Left renal cortex interstitium (tissue), 4 donors: ENCODE measurements around the gene SORL1. TPM values are rescaled to one million over a fixed set of nuclear protein-coding genes. Genes with fewer than 3 reads are reported as not detected.

Experiments used
- DNase-seq, 4 donors: peaks; one replicate each; pipeline ENCODE4 v3.0.0-alpha.2; 2013; ENCODE audit warnings: low read depth in 4 of 4, low spot score in 2 of 4, missing footprints in 1 of 4
- polyA plus RNA-seq, 4 donors: library from polyadenylated mRNA; unstranded; fragments of 120-200 nt; gene quantifications; one replicate each; pipeline ENCODE4 v1.2.1, GENCODE V29; 2013; ENCODE audit not compliant: insufficient read length in 4 of 4

Gene SORL1
- polyA plus RNA-seq, 4 donors = 28.7 to 57.9 (median 35.7) TPM

- DNase-seq = no peak
Observed at GRCh38 chr11:121449626-121450025, 2.5 kb upstream of the SORL1 start.

- DNase-seq = no peak
Observed at GRCh38 chr11:121450401-121450800, 1.7 kb upstream of the SORL1 start.

DNA sequence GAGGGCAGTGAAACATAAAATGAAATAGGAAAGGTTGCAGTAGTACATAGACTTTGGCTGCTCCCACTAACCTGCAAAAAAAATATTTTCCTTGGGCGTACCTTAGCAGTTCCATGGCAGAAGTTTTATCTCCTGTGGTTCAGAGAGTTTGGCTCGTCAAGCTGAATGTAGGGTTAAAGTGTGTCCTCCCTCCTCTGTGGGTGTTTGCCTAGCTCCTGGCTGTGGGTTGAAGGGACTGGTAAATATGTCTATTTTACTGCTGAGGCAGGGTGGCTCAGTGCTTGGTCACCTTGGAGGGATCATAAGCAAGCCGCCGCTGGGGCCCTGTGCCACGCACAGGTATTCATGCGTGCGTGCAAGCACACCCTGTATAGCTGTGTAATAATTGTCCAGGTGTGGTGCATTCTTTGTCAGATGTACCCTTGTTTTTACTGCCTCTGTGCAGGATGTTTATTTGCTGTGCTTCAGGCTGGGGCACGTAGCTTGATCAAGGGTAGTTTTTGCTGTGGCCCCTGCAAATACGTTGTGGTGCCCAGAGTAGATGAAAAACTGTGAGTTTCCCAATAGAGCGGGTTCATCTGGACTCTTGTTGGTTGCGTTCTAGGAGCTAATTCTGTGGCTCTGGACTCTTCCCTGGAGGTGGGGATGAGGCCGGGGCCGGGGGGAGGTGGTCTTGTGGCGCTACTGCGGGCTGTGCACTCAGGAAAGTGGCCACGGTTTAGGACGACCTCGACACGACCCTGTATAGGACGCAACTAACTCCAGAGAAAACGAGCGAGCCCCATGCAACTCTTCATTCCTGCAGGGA is 732 bp upstream of the SORL1 start:
- DNase-seq = no peak

GRCh38 chr11:121452609-121453150 is 566 bp downstream of the SORL1 start, which contains the start of gene SORL1-AS1:
Gene SORL1-AS1, minus strand, starts transcription at chr11:121452967.
- DNase-seq = peak in 1 of 4 donors; percentile 21

DNA sequence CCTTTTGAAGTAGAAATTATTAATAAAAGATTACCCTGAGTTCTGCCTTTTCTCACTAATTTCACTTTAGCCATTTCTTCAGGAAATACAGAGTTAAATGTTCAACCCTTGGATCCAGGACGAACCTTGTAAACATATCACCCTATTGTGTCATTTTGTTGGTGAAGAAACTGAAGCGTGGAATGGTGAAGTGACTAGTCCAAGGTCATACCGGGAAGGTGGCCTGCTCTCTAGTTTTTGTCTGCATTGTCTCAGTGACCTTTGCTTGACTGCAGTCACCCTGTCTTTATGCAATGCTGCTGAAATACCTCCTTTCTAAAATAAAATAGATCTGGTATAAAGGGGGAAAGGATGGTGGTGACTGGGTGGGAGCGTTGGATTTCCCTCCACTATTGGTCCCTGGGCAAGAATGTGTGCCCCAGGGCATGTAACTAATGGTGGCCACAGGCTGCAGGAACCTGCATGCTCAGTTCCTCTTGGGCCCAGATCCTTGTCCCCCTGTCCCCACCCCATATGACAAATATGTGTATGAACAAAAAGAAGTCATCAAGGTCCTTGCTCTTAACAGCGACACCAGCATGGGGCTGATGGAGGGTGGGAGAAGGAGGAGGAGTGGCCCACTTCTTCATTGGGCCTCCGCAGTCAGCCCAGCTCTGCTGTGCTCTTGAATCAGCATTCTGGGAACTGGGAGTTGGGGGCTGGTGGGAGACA is 1.6 kb downstream of the SORL1 start:
- DNase-seq = no peak

GRCh38 chr11:121455115-121455514 is 3.0 kb downstream of the SORL1 start:
- DNase-seq = no peak

DNA sequence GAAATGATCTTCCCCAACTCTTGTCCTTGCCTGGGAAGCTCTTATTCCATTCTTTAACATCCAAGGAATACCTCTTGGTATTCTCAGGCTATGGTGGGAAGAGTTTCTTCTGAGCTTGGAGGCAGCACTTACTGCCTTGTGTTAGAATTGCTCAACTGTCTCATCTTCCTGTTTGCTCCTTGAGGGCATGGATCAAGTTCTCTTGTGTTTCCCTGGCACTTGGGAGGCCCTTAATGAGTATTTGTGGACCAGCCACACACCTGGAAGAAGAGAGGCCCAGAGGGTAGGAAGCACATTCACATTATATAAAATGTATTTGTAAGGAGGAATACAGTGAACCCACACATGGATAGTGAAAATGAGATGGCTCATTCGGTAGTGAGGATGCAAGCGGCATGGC is 4.0 kb downstream of the SORL1 start:
- DNase-seq = no peak

GRCh38 chr11:121456816-121457431 is 4.8 kb downstream of the SORL1 start:
- no peak for DNase-seq

DNA sequence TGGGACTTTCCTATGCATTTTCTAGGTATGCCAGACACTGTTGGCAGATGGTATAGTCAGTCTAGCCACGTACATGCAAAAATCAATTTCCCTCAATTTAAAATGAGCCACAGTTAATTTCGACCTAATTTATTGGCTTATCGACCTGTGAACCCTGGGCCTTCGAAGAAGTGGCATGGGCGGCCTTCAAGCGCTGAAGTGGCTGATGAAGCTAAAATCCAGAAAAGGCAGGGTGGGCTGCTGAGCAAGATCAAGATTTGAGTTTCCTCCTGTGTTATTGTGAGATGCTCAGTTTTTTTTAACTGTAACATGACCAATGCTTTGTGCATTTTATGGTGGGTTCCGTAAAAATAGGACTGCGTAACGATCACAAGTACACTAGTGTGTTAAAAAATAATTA is 6.4 kb downstream of the SORL1 start:
- no peak for DNase-seq

GRCh38 chr11:121459413-121460017 is 7.4 kb downstream of the SORL1 start:
- no peak for DNase-seq

- DNase-seq = peak in 1 of 4 donors; percentile 25
Observed at GRCh38 chr11:121460941-121461514, 8.9 kb downstream of the SORL1 start.

GRCh38 chr11:121461843-121462242 is 9.7 kb downstream of the SORL1 start:
- DNase-seq = no peak

- no peak for DNase-seq
Observed at GRCh38 chr11:121463689-121464335, 11.7 kb downstream of the SORL1 start.

- no peak for DNase-seq
Observed at GRCh38 chr11:121464352-121464946, 12.3 kb downstream of the SORL1 start.

DNA sequence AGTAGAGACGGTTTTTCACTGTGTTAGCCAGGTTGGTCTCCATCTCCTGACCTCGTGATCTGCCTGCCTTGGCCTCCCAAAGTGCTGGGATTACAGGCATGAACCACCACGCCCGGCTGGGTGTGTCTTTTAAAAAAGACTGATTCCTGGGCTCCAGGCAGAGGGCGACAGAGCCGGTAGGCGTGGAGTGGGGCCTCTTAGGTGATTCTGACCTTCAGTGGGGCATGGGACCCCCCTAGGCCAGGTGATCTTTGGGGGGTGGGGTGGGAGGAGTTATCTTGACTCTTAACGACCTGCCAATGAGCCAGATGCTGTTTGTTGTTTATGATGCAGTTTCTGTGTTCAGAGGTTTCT is 13.6 kb downstream of the SORL1 start:
- DNase-seq = no peak

GRCh38 chr11:121466063-121466794 is 14.1 kb downstream of the SORL1 start:
- peak in 1 of 4 donors; percentile 69 for DNase-seq

- no peak for DNase-seq
Observed at GRCh38 chr11:121467471-121467870, 15.4 kb downstream of the SORL1 start.

- no peak for DNase-seq
Observed at GRCh38 chr11:121467965-121468364, 15.9 kb downstream of the SORL1 start.

GRCh38 chr11:121469910-121470309 is 17.8 kb downstream of the SORL1 start:
- no peak for DNase-seq
